WTC11 (cell line): ENCODE data around the gene EPHB6. TPM values are rescaled to one million over a fixed set of nuclear protein-coding genes. Genes with fewer than 3 reads are reported as not detected.

Source experiments
- ATAC-seq: fragments of 200-7000 bp; cut with Tn5 transposase; 2 replicates; pipeline ENCODE4 v1.10.0; 2021; ENCODE audit warnings: mild to moderate bottlenecking, moderate library complexity
- CTCF ChIA-PET: fragments of 300-600 bp; sonication (Branson Sonifier 250); formaldehyde crosslinking; loops from one replicate; lab custom pipeline; 2021; ENCODE audit warnings: antibody characterized with exemption; lab: Charles Lee
- POLR2A ChIA-PET: fragments of 350-600 bp; sonication (Branson Sonifier 250); formaldehyde crosslinking; loops from one replicate; lab custom pipeline; 2021; ENCODE audit warnings: antibody characterized with exemption; lab: Charles Lee
- DNase-seq: peaks from one replicate; pipeline ENCODE4 v3.0.0; 2021; ENCODE audit warnings: low spot score
- H3K27ac Mint-ChIP-seq: 2 replicates; pipeline ENCODE4 v1.8.0; 2021; ENCODE audit warnings: mixed read lengths
- H3K27me3 Mint-ChIP-seq: 2 replicates; pipeline ENCODE4 v1.8.0; 2021; ENCODE audit warnings: low read depth, mild to moderate bottlenecking, moderate library complexity, mixed read lengths
- H3K36me3 Mint-ChIP-seq: 2 replicates; pipeline ENCODE4 v1.8.0; 2021; ENCODE audit warnings: mixed read lengths
- H3K4me1 Mint-ChIP-seq: 2 replicates; pipeline ENCODE4 v1.8.0; 2022; ENCODE audit warnings: mixed read lengths
- H3K4me3 Mint-ChIP-seq: 2 replicates; pipeline ENCODE4 v1.8.0; 2021; ENCODE audit warnings: mild to moderate bottlenecking, moderate library complexity, mixed read lengths
- H3K9me3 Mint-ChIP-seq: 2 replicates; pipeline ENCODE4 v1.8.0; 2021; ENCODE audit warnings: mixed read lengths
- ATF1 ChIP-seq: sonication (generic); formaldehyde crosslinking; IDR thresholded peaks from 2 replicates; pipeline ENCODE4 v1.8.1; 2023; ENCODE audit warnings: mild to moderate bottlenecking, moderate library complexity, missing genetic modification reagents
- CREM ChIP-seq: sonication (generic); formaldehyde crosslinking; IDR thresholded peaks from 2 replicates; pipeline ENCODE4 v1.8.1; 2022; ENCODE audit warnings: mild to moderate bottlenecking, missing genetic modification reagents, moderate library complexity
- CTCF ChIP-seq: fragments of 200-600 bp; IDR thresholded peaks from 2 replicates; pipeline ENCODE4 v1.8.0; 2022; ENCODE audit warnings: antibody characterized with exemption
- E2F1 ChIP-seq: sonication (generic); formaldehyde crosslinking; IDR thresholded peaks from 2 replicates; pipeline ENCODE4 v1.8.0; 2022; ENCODE audit warnings: mild to moderate bottlenecking, missing genetic modification reagents
- EMX1 ChIP-seq: fragments of 250-450 bp; sonication (Bioruptor Pico); IDR thresholded peaks from 2 replicates; pipeline ENCODE4 v1.8.0; 2021; ENCODE audit warnings: mild to moderate bottlenecking
- ESRRA ChIP-seq: sonication (generic); formaldehyde crosslinking; IDR thresholded peaks from 2 replicates; pipeline ENCODE4 v1.8.1; 2022; ENCODE audit warnings: mild to moderate bottlenecking, missing genetic modification reagents, borderline replicate concordance
- ETV6 ChIP-seq: sonication (generic); formaldehyde crosslinking; IDR thresholded peaks from 2 replicates; pipeline ENCODE4 v1.8.1; 2022; ENCODE audit warnings: mild to moderate bottlenecking, missing genetic modification reagents
- FOXJ3 ChIP-seq: sonication (generic); formaldehyde crosslinking; IDR thresholded peaks from 2 replicates; pipeline ENCODE4 v1.9.0; 2021; ENCODE audit warnings: missing genetic modification reagents, mild to moderate bottlenecking, borderline replicate concordance
- GRHL2 ChIP-seq: fragments of 250-450 bp; sonication (Bioruptor Pico); IDR thresholded peaks from 2 replicates; pipeline ENCODE4 v1.8.0; 2022; ENCODE audit warnings: mild to moderate bottlenecking, moderate library complexity; ENCODE audit not compliant: insufficient replicate concordance, severe bottlenecking
- HMGA2 ChIP-seq: fragments of 250-450 bp; sonication (Bioruptor Pico); IDR thresholded peaks from 2 replicates; pipeline ENCODE4 v1.4.0; 2021; ENCODE audit warnings: mild to moderate bottlenecking, moderate library complexity
- NFATC4 ChIP-seq: fragments of 250-450 bp; sonication (Bioruptor Pico); IDR thresholded peaks from 2 replicates; pipeline ENCODE4 v1.9.0; 2021; ENCODE audit warnings: mild to moderate bottlenecking
- OVOL2 ChIP-seq: fragments of 250-450 bp; sonication (Bioruptor Pico); IDR thresholded peaks from 2 replicates; pipeline ENCODE4 v1.9.0; 2021; ENCODE audit warnings: mild to moderate bottlenecking, borderline replicate concordance
- SOX15 ChIP-seq: fragments of 250-450 bp; sonication (Bioruptor Pico); IDR thresholded peaks from 2 replicates; pipeline ENCODE4 v1.9.0; 2021; ENCODE audit warnings: mild to moderate bottlenecking
- STAT6 ChIP-seq: sonication (generic); formaldehyde crosslinking; conservative IDR thresholded peaks from 2 replicates; pipeline ENCODE4 v1.8.1; 2023; ENCODE audit warnings: mild to moderate bottlenecking, low read depth, missing genetic modification reagents, moderate library complexity
- TEAD1 ChIP-seq: sonication (generic); formaldehyde crosslinking; IDR thresholded peaks from 2 replicates; pipeline ENCODE4 v1.8.0; 2022; ENCODE audit warnings: mild to moderate bottlenecking, missing genetic modification reagents
- TP53 ChIP-seq: sonication (generic); formaldehyde crosslinking; IDR thresholded peaks from 2 replicates; pipeline ENCODE4 v1.8.1; 2023; ENCODE audit warnings: mild to moderate bottlenecking, missing genetic modification reagents
- ZBTB21 ChIP-seq: sonication (generic); formaldehyde crosslinking; IDR thresholded peaks from 2 replicates; pipeline ENCODE4 v1.8.1; 2023; ENCODE audit warnings: mild to moderate bottlenecking, missing genetic modification reagents, borderline replicate concordance
- ZNF232 ChIP-seq: sonication (generic); formaldehyde crosslinking; IDR thresholded peaks from 2 replicates; pipeline ENCODE4 v1.8.0; 2022; ENCODE audit warnings: mild to moderate bottlenecking, missing genetic modification reagents
- ZNF317 ChIP-seq: sonication (generic); formaldehyde crosslinking; IDR thresholded peaks from 2 replicates; pipeline ENCODE4 v1.8.1; 2023; ENCODE audit warnings: low read depth, mild to moderate bottlenecking, moderate library complexity, missing genetic modification reagents, borderline replicate concordance
- ZNF532 ChIP-seq: fragments of 250-450 bp; sonication (Bioruptor Pico); IDR thresholded peaks from 2 replicates; pipeline ENCODE4 v1.9.0; 2021; ENCODE audit warnings: mild to moderate bottlenecking, borderline replicate concordance
- total RNA-seq: library from RNA; stranded (reverse); gene quantifications from 3 replicates; pipeline ENCODE4 v1.2.3, GENCODE V29; 2021
- TF ChIP-seq, protein P1 (sequence below): sonication (generic); formaldehyde crosslinking; IDR thresholded peaks from 2 replicates; pipeline ENCODE4 v1.8.1; 2023; ENCODE audit warnings: mild to moderate bottlenecking, missing genetic modification reagents, moderate library complexity

Gene EPHB6
- total RNA-seq, 1 experiment from 2014 or later: 15.1 TPM

- TF ChIP-seq, protein P1, sequence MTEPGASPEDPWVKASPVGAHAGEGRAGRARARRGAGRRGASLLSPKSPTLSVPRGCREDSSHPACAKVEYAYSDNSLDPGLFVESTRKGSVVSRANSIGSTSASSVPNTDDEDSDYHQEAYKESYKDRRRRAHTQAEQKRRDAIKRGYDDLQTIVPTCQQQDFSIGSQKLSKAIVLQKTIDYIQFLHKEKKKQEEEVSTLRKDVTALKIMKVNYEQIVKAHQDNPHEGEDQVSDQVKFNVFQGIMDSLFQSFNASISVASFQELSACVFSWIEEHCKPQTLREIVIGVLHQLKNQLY (CRISPR knock-in tag): no peak
- TF ChIP-seq CREM: no peak
- no peak for TF ChIP-seq E2F1 (CRISPR knock-in tag)
- no peak for TF ChIP-seq ATF1
- no peak for TF ChIP-seq GRHL2 (CRISPR knock-in tag)
- no peak for TF ChIP-seq SOX15 (CRISPR knock-in tag)
- no peak for TF ChIP-seq ZBTB21
- no peak for TF ChIP-seq TP53
- TF ChIP-seq HMGA2 (CRISPR knock-in tag): no peak
- no peak for TF ChIP-seq FOXJ3 (CRISPR knock-in tag)
- TF ChIP-seq CTCF: no peak
Measured at GRCh38 chr7:142836426-142836825, 18.4 kb upstream of the EPHB6 start (continued).

GRCh38 chr7:142838461-142839213, 16.2 kb upstream of the EPHB6 start:
- Mint-ChIP-seq H3K4me3 (no peak overlapping the region), H3K27ac (no peak overlapping the region), H3K27me3 (no peaks in the 10 kb centered on the region), H3K36me3 (no peaks in the 10 kb centered on the region), H3K4me1 (peaks cover 10% of the 10 kb centered on the region), H3K9me3 (no peaks in the 10 kb centered on the region)
- ATAC-seq (no peak), DNase-seq (no peak)
- TF ChIP-seq ZNF317 (CRISPR knock-in tag) (no peak), OVOL2 (CRISPR knock-in tag) (no peak), ESRRA (CRISPR knock-in tag) (no peak), ETV6 (CRISPR knock-in tag) (no peak), EMX1 (CRISPR knock-in tag) (no peak), ZNF232 (CRISPR knock-in tag) (no peak), STAT6 (CRISPR knock-in tag) (no peak), NFATC4 (CRISPR knock-in tag) (no peak), TEAD1 (CRISPR knock-in tag) (no peak), ZNF532 (CRISPR knock-in tag) (no peak)
- ChIA-PET CTCF (interaction anchor here (0.8 to 1.3 kb wide), 4 partner anchors 27 to 304 kb away, joined by 3 to 5 read pairs (median 4); no protein-coding TSS in a partner anchor), POLR2A (no interaction called here)
